HepG2 (cell line): ENCODE measurements around the gene CSKMT. TPM values are rescaled to one million over a fixed set of nuclear protein-coding genes. Genes with fewer than 3 reads are reported as not detected.

Experiments used
- ARNT2 ChIP-seq: sonication (generic); formaldehyde crosslinking; IDR thresholded peaks from 2 replicates; pipeline ENCODE4 v1.8.0; 2022; ENCODE audit warnings: mild to moderate bottlenecking, low read depth, missing genetic modification reagents, moderate library complexity
- CHCHD3 ChIP-seq: sonication (generic); formaldehyde crosslinking; IDR thresholded peaks from 2 replicates; pipeline ENCODE4 v1.8.0; 2022; ENCODE audit warnings: mild to moderate bottlenecking, missing genetic modification reagents, moderate library complexity
- CREM ChIP-seq, 2 experiments: sonication (generic) in 1 of 2; formaldehyde crosslinking in 1 of 2; IDR thresholded peaks; 2 replicates each; pipeline versions ENCODE4 v1.4.0 to v1.6.1; 2016 to 2020; ENCODE audit warnings: antibody characterized with exemption in 1 of 2, mild to moderate bottlenecking in 1 of 2, missing genetic modification reagents in 1 of 2
- JUNB ChIP-seq: sonication (generic); formaldehyde crosslinking; IDR thresholded peaks from 2 replicates; pipeline ENCODE4 v1.8.0; 2022; ENCODE audit warnings: missing genetic modification reagents, mild to moderate bottlenecking, borderline replicate concordance
- MEF2D ChIP-seq: sonication (generic); formaldehyde crosslinking; IDR thresholded peaks from 2 replicates; pipeline ENCODE4 v1.5.1; 2020; ENCODE audit warnings: mild to moderate bottlenecking, missing genetic modification reagents
- NKX3-1 ChIP-seq: sonication (generic); formaldehyde crosslinking; IDR thresholded peaks from 2 replicates; pipeline ENCODE4 v1.5.0; 2020; ENCODE audit warnings: missing genetic modification reagents
- NPAS2 ChIP-seq: sonication (generic); formaldehyde crosslinking; IDR thresholded peaks from 2 replicates; pipeline ENCODE4 v1.8.0; 2022; ENCODE audit warnings: mild to moderate bottlenecking, missing genetic modification reagents, borderline replicate concordance
- RBM22 ChIP-seq: fragments of 200-400 bp; formaldehyde crosslinking; optimal IDR thresholded peaks from 2 replicates; pipeline ENCODE3; 2017; ENCODE audit warnings: mild to moderate bottlenecking, low read length, moderate library complexity
- SNAPC2 ChIP-seq: sonication (generic); formaldehyde crosslinking; IDR thresholded peaks from 2 replicates; pipeline ENCODE4 v1.8.1; 2022; ENCODE audit warnings: mild to moderate bottlenecking, missing genetic modification reagents
- SP1 ChIP-seq, 2 experiments: fragments of 450-650 bp in 1 of 2; sonication (generic) in 1 of 2; formaldehyde crosslinking in 1 of 2; IDR thresholded peaks; 2 replicates each; pipeline versions ENCODE4 v1.4.0 to v1.6.1; 2016 to 2020; ENCODE audit warnings: missing genetic modification reagents in 1 of 2
- SSRP1 ChIP-seq: IDR thresholded peaks from 2 replicates; pipeline ENCODE4 v1.6.1; 2016; ENCODE audit warnings: control low read depth
- TFE3 ChIP-seq: IDR thresholded peaks from 2 replicates; pipeline ENCODE4 v1.6.1; 2016
- ZBTB42 ChIP-seq: sonication (generic); formaldehyde crosslinking; IDR thresholded peaks from 2 replicates; pipeline ENCODE4 v1.5.0; 2020; ENCODE audit warnings: mild to moderate bottlenecking, missing genetic modification reagents
- ZNF136 ChIP-seq: sonication (generic); formaldehyde crosslinking; IDR thresholded peaks from 2 replicates; pipeline ENCODE4 v1.8.1; 2022; ENCODE audit warnings: low read depth, mild to moderate bottlenecking, moderate library complexity, missing genetic modification reagents
- ZNF205 ChIP-seq: IDR thresholded peaks from 2 replicates; pipeline ENCODE4 v1.6.1; 2018; ENCODE audit warnings: missing biosample characterization, missing genetic modification reagents
- ZNF546 ChIP-seq: sonication (generic); formaldehyde crosslinking; conservative IDR thresholded peaks from 2 replicates; pipeline ENCODE4 v1.8.1; 2023; ENCODE audit warnings: mild to moderate bottlenecking, missing genetic modification reagents
- ZNF7 ChIP-seq: IDR thresholded peaks from 2 replicates; pipeline ENCODE4 v1.6.1; 2016; ENCODE audit warnings: missing biosample characterization, missing genetic modification reagents
- polyA plus RNA-seq, 8 experiments: library from polyadenylated mRNA; depleted of rRNA in 3 of 8; stranded (reverse) in 7 of 8; unstranded in 1 of 8; fragments of >200 nt; fragmentation: Illumina TruSeq in 4 of 8; extraction: Trizol in 4 of 8; gene quantifications; 2 replicates each; pipeline versions ENCODE4 v1.2.1 to v1.2.3, GENCODE V29; 2011 to 2016; ENCODE audit warnings: low read depth in 4 of 8, missing spikeins in 1 of 8, mixed read lengths in 1 of 8; ENCODE audit not compliant: insufficient read depth in 1 of 8
- total RNA-seq, 5 experiments: library from RNA; depleted of rRNA; stranded (reverse); fragments of >200 nt; fragmentation: Illumina TruSeq; extraction: Trizol; gene quantifications; 2 replicates each; pipeline ENCODE4 v1.2.3, GENCODE V29; 2016; ENCODE audit warnings: low read depth in 1 of 5
- TF ChIP-seq, protein P1 (sequence below): sonication (generic); formaldehyde crosslinking; IDR thresholded peaks from 2 replicates; pipeline ENCODE4 v1.4.0; 2020; ENCODE audit warnings: missing genetic modification reagents
- TF ChIP-seq, protein P2 (sequence below): sonication (generic); formaldehyde crosslinking; IDR thresholded peaks from 2 replicates; pipeline ENCODE4 v1.4.0; 2020; ENCODE audit warnings: mild to moderate bottlenecking, missing genetic modification reagents
- TF ChIP-seq, protein P3 (sequence below): sonication (generic); formaldehyde crosslinking; IDR thresholded peaks from 2 replicates; pipeline ENCODE4 v1.4.0; 2020; ENCODE audit warnings: missing genetic modification reagents
- TF ChIP-seq, protein P4 (sequence below): sonication (generic); formaldehyde crosslinking; IDR thresholded peaks from 2 replicates; pipeline ENCODE4 v1.8.1; 2023; ENCODE audit warnings: missing genetic modification reagents, inconsistent platforms, borderline replicate concordance

Gene CSKMT
- total and polyA plus RNA-seq, 2 of the 13 experiments (the other 11 are each of a cell fraction or from before 2014, with no cell fraction given): 7.6 to 31.8 TPM

GRCh38 chr11:62621567-62622470 is 43.3 kb upstream of the CSKMT start, which contains the start of gene B3GAT3 (continued):
- TF ChIP-seq, protein P1, sequence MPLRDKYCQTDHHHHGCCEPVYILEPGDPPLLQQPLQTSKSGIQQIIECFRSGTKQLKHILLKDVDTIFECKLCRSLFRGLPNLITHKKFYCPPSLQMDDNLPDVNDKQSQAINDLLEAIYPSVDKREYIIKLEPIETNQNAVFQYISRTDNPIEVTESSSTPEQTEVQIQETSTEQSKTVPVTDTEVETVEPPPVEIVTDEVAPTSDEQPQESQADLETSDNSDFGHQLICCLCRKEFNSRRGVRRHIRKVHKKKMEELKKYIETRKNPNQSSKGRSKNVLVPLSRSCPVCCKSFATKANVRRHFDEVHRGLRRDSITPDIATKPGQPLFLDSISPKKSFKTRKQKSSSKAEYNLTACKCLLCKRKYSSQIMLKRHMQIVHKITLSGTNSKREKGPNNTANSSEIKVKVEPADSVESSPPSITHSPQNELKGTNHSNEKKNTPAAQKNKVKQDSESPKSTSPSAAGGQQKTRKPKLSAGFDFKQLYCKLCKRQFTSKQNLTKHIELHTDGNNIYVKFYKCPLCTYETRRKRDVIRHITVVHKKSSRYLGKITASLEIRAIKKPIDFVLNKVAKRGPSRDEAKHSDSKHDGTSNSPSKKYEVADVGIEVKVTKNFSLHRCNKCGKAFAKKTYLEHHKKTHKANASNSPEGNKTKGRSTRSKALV: peak; percentile 37; the same call in 1 of the 2 replicates
- TF ChIP-seq SSRP1 (CRISPR knock-in tag) (no peak), ZBTB42 (CRISPR knock-in tag) (peak; percentile 66; the same call in 1 of the 2 replicates), ARNT2 (CRISPR knock-in tag) (no peak), ZNF136 (CRISPR knock-in tag) (peak; percentile 95; the same call in 1 of the 2 replicates), MEF2D (CRISPR knock-in tag) (peak; percentile 59; the same call in 1 of the 2 replicates), ZNF7 (CRISPR knock-in tag) (no peak), CHCHD3 (no peak), TFE3 (CRISPR knock-in tag) (peak; percentile 82), CREM (IDR thresholded peaks at IDR 0.05) (peak; percentile 96), CREM (CRISPR knock-in tag; IDR thresholded peaks at IDR 0.05) (peak; percentile 70; the same call in 1 of the 2 replicates), ZNF546 (CRISPR knock-in tag) (0 out of 2 replicates have a peak, but pooled peaks have one; percentile 39), ZNF205 (CRISPR knock-in tag) (no peak), NPAS2 (no peak), RBM22 (no peak), SNAPC2 (CRISPR knock-in tag) (0 out of 2 replicates have a peak, but pooled peaks have one; percentile 41), NKX3-1 (CRISPR knock-in tag) (no peak), JUNB (CRISPR knock-in tag) (no peak; the same call in 1 of the 2 replicates), SP1 (IDR thresholded peaks at IDR 0.05) (no peak), SP1 (CRISPR knock-in tag; IDR thresholded peaks at IDR 0.05) (peak; percentile 73)
- TF ChIP-seq, protein P2, sequence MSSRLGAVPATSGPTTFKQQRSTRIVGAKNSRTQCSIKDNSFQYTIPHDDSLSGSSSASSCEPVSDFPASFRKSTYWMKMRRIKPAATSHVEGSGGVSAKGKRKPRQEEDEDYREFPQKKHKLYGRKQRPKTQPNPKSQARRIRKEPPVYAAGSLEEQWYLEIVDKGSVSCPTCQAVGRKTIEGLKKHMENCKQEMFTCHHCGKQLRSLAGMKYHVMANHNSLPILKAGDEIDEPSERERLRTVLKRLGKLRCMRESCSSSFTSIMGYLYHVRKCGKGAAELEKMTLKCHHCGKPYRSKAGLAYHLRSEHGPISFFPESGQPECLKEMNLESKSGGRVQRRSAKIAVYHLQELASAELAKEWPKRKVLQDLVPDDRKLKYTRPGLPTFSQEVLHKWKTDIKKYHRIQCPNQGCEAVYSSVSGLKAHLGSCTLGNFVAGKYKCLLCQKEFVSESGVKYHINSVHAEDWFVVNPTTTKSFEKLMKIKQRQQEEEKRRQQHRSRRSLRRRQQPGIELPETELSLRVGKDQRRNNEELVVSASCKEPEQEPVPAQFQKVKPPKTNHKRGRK (CRISPR knock-in tag): no peak
- TF ChIP-seq, protein P3, sequence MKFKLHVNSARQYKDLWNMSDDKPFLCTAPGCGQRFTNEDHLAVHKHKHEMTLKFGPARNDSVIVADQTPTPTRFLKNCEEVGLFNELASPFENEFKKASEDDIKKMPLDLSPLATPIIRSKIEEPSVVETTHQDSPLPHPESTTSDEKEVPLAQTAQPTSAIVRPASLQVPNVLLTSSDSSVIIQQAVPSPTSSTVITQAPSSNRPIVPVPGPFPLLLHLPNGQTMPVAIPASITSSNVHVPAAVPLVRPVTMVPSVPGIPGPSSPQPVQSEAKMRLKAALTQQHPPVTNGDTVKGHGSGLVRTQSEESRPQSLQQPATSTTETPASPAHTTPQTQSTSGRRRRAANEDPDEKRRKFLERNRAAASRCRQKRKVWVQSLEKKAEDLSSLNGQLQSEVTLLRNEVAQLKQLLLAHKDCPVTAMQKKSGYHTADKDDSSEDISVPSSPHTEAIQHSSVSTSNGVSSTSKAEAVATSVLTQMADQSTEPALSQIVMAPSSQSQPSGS (CRISPR knock-in tag): peak; percentile 98
- TF ChIP-seq, protein P4, sequence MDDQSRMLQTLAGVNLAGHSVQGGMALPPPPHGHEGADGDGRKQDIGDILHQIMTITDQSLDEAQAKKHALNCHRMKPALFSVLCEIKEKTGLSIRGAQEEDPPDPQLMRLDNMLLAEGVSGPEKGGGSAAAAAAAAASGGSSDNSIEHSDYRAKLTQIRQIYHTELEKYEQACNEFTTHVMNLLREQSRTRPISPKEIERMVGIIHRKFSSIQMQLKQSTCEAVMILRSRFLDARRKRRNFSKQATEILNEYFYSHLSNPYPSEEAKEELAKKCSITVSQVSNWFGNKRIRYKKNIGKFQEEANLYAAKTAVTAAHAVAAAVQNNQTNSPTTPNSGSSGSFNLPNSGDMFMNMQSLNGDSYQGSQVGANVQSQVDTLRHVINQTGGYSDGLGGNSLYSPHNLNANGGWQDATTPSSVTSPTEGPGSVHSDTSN (CRISPR knock-in tag): no peak
